Glutamatergic neuron (in vitro differentiated cells): ENCODE results near the gene MRPS27. TPM values are rescaled to one million over a fixed set of nuclear protein-coding genes. Genes with fewer than 3 reads are reported as not detected.

Source experiments
- DNase-seq: peaks from one replicate; pipeline ENCODE4 v3.0.0; 2022
- H3K27ac Mint-ChIP-seq: one replicate; pipeline ENCODE4 v1.8.0; 2020; ENCODE audit warnings: mild to moderate bottlenecking, mixed read lengths, inconsistent platforms; ENCODE audit not compliant: unreplicated experiment
- H3K27me3 Mint-ChIP-seq: one replicate; pipeline ENCODE4 v1.8.0; 2020; ENCODE audit warnings: mild to moderate bottlenecking, moderate library complexity, mixed read lengths, inconsistent platforms; ENCODE audit not compliant: unreplicated experiment
- H3K36me3 Mint-ChIP-seq: one replicate; pipeline ENCODE4 v1.8.0; 2020; ENCODE audit warnings: mild to moderate bottlenecking, mixed read lengths, inconsistent platforms; ENCODE audit not compliant: unreplicated experiment
- H3K4me1 Mint-ChIP-seq: one replicate; pipeline ENCODE4 v1.8.0; 2020; ENCODE audit warnings: mild to moderate bottlenecking, low read depth, mixed read lengths, inconsistent platforms; ENCODE audit not compliant: unreplicated experiment
- H3K4me3 Mint-ChIP-seq: one replicate; pipeline ENCODE4 v1.8.0; 2020; ENCODE audit warnings: mild to moderate bottlenecking, mixed read lengths, inconsistent platforms; ENCODE audit not compliant: unreplicated experiment
- H3K9me3 Mint-ChIP-seq: one replicate; pipeline ENCODE4 v1.8.0; 2020; ENCODE audit warnings: mild to moderate bottlenecking, moderate library complexity, mixed read lengths, inconsistent platforms; ENCODE audit not compliant: unreplicated experiment
- CTCF ChIP-seq: fragments of 200-600 bp; sonication (generic); IDR thresholded peaks from one replicate; pipeline ENCODE4 v1.5.0; 2021; ENCODE audit not compliant: partially characterized antibody, unreplicated experiment
- total RNA-seq: library from RNA; stranded (reverse); fragmentation: NEBNext Ultra II Directional; extraction: Animal tissue kit (Norgen Biotek cat#: 25700); gene quantifications from one replicate; pipeline ENCODE4 v1.2.1, GENCODE V29; 2021; ENCODE audit not compliant: unreplicated experiment

The MRPS27 gene
- total RNA-seq, 1 donor from 2014 or later, result 30.1 TPM

GRCh38 chr5:72281430-72281763 is 38.6 kb downstream of the MRPS27 start:
- peak overlapping the region; percentile 71 for H3K27ac Mint-ChIP-seq
- no peak for TF ChIP-seq CTCF
- peaks cover 10% of the 10 kb centered on the region for H3K4me1 Mint-ChIP-seq
- no peak overlapping the region for H3K4me3 Mint-ChIP-seq
- peaks cover 2% of the 10 kb centered on the region for H3K27me3 Mint-ChIP-seq
- H3K9me3 Mint-ChIP-seq, result peaks cover 5% of the 10 kb centered on the region
- no peak for DNase-seq
- H3K36me3 Mint-ChIP-seq, result peaks cover under 1% of the 10 kb centered on the region

GRCh38 chr5:72280581-72281069 is 39.4 kb downstream of the MRPS27 start:
- peaks cover 8% of the 10 kb centered on the region for H3K36me3 Mint-ChIP-seq
- peaks cover 10% of the 10 kb centered on the region for H3K4me1 Mint-ChIP-seq
- peak; percentile 44 for TF ChIP-seq CTCF
- no peak overlapping the region for H3K4me3 Mint-ChIP-seq
- peak overlapping the region; percentile 71 for H3K27ac Mint-ChIP-seq
- DNase-seq, result no peak
- peaks cover 8% of the 10 kb centered on the region for H3K9me3 Mint-ChIP-seq
- H3K27me3 Mint-ChIP-seq, result peaks cover 2% of the 10 kb centered on the region

GRCh38 chr5:72276219-72276752 is 43.8 kb downstream of the MRPS27 start:
- Mint-ChIP-seq H3K4me1 (peaks cover 16% of the 10 kb centered on the region), H3K27ac (no peak overlapping the region), H3K9me3 (peaks cover 8% of the 10 kb centered on the region), H3K4me3 (no peak overlapping the region), H3K36me3 (peaks cover 9% of the 10 kb centered on the region), H3K27me3 (peaks cover 2% of the 10 kb centered on the region)
- TF ChIP-seq CTCF, result no peak
- DNase-seq, result no peak

GRCh38 chr5:72273547-72273946 is 46.5 kb downstream of the MRPS27 start:
- H3K4me1 Mint-ChIP-seq, result peaks cover 18% of the 10 kb centered on the region
- H3K4me3 Mint-ChIP-seq, result no peak overlapping the region
- H3K27ac Mint-ChIP-seq, result no peak overlapping the region
- no peak for TF ChIP-seq CTCF
- H3K27me3 Mint-ChIP-seq, result peaks cover 2% of the 10 kb centered on the region
- H3K9me3 Mint-ChIP-seq, result peaks cover 8% of the 10 kb centered on the region
- H3K36me3 Mint-ChIP-seq, result peaks cover 9% of the 10 kb centered on the region
- no peak for DNase-seq

GRCh38 chr5:72272398-72272797 is 47.6 kb downstream of the MRPS27 start:
- peaks cover 18% of the 10 kb centered on the region for H3K4me1 Mint-ChIP-seq
- H3K9me3 Mint-ChIP-seq, result peaks cover 6% of the 10 kb centered on the region
- H3K36me3 Mint-ChIP-seq, result peaks cover 9% of the 10 kb centered on the region
- H3K27me3 Mint-ChIP-seq, result no peaks in the 10 kb centered on the region
- peak overlapping the region; percentile 33 for H3K27ac Mint-ChIP-seq
- DNase-seq, result no peak
- TF ChIP-seq CTCF, result no peak
- no peak overlapping the region for H3K4me3 Mint-ChIP-seq
